Measurements from ENCODE around the gene GABARAPL2.

Gene GABARAPL2

DNA sequence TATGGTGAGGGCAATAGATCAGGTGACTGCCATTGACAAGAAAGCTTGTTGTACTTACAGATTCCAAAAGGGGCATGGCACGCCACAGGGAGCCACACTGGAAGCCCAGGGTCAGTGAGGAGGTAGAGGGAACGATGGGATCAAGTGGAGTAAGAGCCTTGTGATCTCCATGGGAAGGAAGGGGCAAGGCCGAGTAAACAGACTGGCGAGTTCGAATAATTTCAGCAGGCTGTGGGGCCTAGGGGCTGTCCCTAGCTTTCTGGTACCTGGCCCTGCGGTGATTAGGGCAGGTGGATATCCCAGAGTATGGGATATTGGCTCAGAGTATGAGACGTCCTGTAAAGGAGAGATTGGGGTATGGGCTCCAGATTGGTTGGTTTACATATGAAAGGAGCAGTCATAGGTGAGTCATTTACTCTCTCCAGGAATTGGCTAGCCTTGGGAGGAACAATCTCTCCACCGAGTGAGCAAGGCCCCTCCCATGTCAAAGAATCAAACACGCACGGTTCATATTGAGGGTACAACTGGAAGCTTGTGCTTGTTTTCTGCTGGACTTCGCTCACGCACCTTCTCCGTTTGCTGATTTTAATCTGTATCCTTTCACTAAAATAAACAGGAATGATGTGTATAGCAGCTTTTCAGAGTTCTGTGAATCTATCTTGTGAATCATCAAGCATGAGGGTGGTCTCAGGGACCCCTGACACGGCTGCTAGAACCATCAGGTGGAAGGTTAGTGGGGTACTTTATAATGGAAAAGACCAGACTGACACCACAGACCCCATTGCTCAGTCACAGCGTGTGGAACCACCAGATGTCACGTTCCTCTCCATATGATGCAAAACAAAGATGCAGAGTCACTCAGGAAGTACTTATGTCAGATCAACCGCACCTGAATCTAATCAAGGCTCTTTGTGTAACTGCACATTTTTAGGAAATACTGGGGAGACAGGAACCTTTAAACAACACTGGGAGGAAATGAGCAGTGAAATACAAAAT, 27.9 kb downstream of the GABARAPL2 start:
- DNase-seq: peak; percentile 24 to 28

DNA sequence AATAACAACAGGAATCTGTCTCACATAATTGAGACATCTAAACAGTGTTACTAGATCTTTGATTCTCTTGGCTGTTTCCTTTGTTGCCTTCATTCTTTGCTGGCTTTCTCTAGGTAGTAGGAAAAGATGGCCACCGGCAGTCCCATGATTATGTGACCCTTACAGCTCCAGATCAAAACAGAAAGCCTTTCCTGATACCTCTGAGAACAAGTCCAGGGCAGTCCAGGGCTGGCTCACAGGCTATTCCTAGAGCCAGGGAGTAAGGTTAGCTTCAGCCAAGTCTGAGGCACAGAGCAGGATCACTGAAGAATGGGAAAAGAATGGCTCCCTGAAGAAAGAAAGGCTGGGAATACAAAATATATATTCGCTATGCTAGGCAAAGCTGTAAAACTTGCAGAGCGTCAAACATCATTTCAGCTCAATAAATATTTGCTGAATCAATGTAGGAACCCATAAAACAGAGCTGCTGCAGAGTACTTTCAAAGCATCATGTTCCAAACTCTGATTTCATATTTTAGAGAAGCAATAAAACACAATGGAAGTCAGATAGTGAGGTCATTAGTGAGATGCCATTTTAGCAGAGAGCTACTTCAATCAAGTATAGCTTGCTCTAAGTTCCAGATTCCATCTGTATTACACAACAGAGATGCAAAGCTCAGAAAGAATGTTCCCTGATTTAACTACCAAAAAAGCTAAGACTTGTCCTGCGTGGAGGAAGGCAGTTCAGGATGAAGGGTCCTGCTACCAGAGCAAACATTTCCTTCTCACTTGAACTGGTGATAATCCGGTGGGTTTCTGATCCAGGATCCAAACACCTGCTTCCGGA, 33.5 kb downstream of the GABARAPL2 start:
- DNase-seq: no peak

DNA sequence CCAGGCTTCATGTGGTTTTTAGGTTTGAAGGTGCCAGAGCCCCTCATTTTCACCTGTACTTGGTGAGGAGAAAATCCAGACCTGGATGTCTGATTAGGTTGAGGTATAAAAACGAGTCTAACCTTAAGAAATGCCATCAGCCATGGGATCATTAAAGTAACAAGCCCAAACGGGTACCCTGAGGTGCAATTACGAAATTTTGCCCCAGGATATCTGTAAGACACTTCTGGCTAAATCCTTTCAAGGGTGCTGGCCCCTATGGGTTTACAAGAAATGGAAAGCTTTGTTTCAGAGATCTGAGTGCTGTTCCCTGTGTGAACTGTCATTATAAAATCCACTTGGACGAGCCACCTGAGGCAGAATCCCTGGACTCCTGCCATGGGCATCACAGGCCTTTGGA, 37.1 kb downstream of the GABARAPL2 start:
- DNase-seq: no peak

- DNase-seq: no peak
These were observed 40.3 kb downstream of the GABARAPL2 start for GRCh38 chr16:75606507-75606906.

DNA sequence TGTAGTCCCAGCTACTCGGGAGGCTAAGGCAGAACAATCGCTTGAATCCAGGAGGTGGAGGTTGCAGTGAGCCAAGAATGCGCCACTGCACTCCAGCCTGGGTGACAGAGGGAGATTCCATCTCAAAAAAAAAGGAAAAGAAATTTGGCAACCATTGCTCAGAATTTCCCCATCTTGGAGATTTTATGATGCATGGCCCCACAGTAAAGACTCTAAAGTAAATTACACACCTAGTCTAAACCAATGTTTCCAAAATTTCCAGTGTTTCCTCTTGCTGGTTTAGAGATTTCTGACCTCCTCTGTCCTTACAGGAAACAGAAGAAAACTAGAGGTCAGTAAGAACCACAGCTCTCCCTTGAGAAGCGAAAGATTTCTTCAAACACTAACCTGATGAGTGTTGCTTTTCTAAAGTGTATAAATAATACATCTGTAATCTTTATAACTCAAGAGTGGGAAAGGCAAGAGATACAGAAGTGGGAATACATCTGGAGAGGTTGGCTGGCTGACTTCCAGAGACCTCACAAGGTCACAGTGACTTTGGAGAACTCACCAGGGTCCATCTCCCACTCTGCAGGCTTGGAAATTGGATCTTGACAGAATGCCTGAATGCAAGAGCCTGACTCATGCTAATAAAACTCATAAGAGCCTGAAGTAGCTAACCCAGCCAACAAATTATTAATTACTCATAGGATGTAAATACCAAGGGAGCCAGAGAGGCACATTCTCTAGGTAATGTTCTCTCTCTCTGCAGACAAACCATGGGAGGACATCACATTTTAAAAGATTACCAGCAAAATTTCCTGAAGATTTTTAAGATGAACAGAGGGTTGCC, 48.1 kb downstream of the GABARAPL2 start:
- DNase-seq: no peak

DNA sequence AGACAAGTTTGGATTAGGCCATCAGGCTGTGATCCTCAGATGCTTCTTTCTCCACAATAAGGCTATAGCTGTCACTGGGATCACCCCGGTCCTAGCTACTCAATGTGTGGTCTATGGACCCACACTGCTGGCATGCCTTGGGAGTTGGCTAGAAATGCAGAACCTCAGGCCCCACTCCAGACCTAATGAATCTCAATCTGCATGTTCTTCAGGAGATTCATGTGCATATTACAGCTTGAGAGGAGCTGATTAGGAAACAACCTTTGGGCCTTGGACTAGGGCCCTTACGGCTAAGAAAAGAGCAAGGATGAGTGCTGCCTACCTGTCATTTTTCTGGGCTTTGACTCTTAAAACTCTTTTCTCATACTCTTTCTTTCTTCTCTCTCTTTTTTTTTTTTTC, 49.4 kb downstream of the GABARAPL2 start:
- DNase-seq: no peak

DNA sequence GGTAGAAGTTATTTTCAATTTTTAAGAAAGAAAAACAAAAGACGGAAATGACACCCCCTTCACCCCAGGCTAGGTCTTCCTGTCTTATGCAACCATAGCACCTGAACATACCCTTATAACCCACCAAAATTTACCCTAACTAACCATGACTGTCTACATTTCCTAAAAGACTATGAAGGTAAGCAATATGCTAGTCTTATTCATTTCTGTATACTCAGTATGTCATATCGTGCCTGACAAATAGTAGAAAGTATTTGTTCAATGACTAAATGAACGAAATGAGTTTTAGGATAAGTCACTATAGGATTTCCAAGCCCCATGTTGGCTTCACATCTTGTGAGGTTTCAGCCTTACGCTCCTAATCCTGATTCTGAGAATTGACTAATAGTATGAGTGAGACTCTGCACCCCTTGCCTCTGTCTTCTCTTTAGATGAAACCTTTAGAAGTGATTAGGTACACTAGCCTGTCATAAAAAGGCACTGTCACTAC, 50.4 kb downstream of the GABARAPL2 start:
- no peak for DNase-seq

DNA sequence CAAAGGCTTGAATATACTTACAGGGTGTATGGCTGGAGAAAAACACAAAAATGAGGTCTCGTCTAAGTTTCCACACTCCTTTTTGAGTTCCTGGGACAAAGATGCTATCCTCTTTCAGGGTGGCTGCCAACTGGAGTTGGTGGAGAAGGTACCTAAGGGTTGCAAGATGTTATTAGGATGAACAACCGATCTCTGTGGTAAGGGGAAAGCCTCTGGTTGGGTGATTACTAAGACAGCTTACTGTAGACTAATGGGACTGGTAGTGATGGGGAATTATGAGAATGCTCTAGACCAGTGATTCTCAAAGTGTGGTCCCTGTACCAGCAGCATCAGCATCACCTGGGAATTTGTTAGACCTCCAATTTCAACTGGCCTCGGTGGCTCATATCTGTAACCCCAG, 50.9 kb downstream of the GABARAPL2 start:
- DNase-seq: no peak

GRCh38 chr16:75618780-75619179, 52.6 kb downstream of the GABARAPL2 start:
- DNase-seq: no peak

- DNase-seq: peak; percentile 45 to 54
These were observed 54.4 kb downstream of the GABARAPL2 start for GRCh38 chr16:75620326-75621169.

GRCh38 chr16:75621170-75621477, 54.9 kb downstream of the GABARAPL2 start:
- no peak for DNase-seq

DNA sequence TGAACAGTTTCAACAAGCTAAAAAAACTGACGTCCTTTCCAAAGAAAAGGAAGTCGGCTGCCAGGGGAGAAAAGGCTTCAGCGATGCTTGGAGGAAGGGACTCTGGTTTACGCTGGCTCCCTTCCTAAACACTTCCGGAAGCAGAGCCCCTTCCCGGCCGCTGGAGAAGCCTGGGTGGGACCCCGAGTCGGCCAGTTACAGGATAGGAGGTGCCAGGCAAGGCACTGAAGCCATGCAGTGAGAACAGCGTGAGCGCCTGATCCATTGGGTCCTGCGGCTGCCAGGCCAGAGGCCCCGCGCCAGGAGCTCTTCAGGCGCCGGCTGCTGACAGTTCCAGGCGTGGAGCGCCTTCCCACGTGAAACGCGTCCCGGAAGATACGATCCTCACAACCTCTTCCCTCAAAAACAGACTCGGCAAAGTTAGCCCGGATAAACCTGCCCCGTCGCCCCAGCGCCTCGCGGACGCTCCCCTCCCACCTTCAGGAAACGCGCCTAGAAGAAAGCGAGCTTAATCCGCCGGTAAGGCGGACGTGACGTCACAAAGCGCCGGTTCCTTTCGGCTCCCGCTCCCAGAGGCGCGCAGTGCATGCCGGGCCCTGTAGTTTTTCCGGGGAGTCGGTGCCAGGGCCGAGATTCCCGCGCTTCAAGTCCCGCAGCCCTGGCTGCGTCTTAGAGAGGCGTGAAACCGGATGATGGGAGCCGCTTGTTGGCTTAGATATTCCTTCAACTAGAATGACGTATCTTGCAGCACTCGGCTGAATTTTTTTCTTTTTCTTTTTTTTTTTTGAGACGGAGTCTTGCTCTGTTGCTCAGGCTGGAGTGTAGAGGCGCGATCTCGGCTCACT, 56.8 kb downstream of the GABARAPL2 start, which contains the start of gene ADAT1:
TSS of gene ADAT1 (minus strand) at position 521 of the 845 bp plus-strand sequence. CDS start 2,482 bp downstream, outside the sequence.
- DNase-seq: peak; percentile 96 to 98

DNA sequence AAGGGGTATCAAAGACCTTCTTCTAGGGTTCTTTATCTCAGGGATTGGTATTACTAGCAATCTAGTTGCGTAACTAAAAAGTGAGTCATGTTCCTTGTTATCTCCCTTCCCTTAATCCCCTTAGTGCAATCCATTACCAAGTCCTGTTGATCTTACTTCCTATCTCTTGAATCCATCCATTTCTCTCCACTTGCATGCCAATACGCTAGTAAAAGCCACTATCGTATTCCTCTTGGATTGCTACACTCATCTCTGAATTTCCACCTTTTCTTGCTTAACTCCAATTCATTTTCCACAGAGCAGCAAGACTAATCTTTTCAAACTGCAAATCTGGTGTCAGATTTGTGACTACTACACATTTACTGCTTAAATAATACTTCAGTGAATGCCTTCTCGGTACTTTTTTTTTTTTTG, 58.7 kb downstream of the GABARAPL2 start:
- DNase-seq: no peak

DNA sequence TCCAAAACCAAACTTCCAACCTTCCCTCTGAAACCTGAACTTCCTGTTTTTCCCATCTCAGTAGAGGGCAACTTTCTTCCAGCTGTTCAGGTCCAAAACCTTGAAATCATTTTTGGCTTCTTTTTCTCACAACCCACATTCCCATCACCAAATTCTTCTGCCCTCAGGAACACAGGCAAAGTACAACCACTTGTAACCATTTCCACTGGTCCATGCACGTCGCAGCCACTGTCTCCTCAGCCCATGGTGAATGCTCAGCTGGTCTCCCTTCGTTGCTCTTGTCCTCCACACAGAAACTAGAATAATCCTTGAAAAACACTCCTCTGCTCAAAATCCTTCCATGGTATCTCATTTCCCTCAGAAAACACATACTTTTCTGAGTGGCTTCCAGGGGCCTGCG, 60.6 kb downstream of the GABARAPL2 start:
- no peak for DNase-seq
